ENCODE results near the gene SLC25A29. TPM values are rescaled to one million over a fixed set of nuclear protein-coding genes. Genes with fewer than 3 reads are reported as not detected.
A peak's percentile ranks its signal among the peaks of the same experiment; 100 is the strongest.
"Not testable (repeated sequence)": the region's sequence is repeated elsewhere in the genome, so short reads cannot be mapped to it uniquely, and the experiment has no call there.

SLC25A29 gene
- total RNA-seq, 1 donor from 2014 or later: 57.0 TPM

GRCh38 chr14:100283984-100284881, 22.0 kb downstream of the SLC25A29 start:
- peak overlapping the region; percentile 64 for H3K27ac Mint-ChIP-seq (ENCODE audit: unreplicated experiment)
- peaks cover 40% of the 10 kb centered on the region for H3K4me1 Mint-ChIP-seq (ENCODE audit: unreplicated experiment)

GRCh38 chr14:100283436-100283835, 22.8 kb downstream of the SLC25A29 start:
- Mint-ChIP-seq H3K27ac (ENCODE audit: unreplicated experiment) (peak overlapping the region; percentile 63), H3K4me1 (ENCODE audit: unreplicated experiment) (peaks cover 40% of the 10 kb centered on the region)
- H3K36me3 Mint-ChIP-seq (ENCODE audit: unreplicated experiment); H3K27me3 Mint-ChIP-seq (ENCODE audit: unreplicated experiment); DNase-seq (ENCODE audit: extremely low spot score, unreplicated experiment); H3K4me3 Mint-ChIP-seq (ENCODE audit: unreplicated experiment); H3K9me3 Mint-ChIP-seq (ENCODE audit: unreplicated experiment): not testable (repeated sequence)

More at GRCh38 chr14:100283984-100284881, 22.0 kb downstream of the SLC25A29 start:
- no peak for DNase-seq (ENCODE audit: extremely low spot score, unreplicated experiment)
- TF ChIP-seq, protein P1, sequence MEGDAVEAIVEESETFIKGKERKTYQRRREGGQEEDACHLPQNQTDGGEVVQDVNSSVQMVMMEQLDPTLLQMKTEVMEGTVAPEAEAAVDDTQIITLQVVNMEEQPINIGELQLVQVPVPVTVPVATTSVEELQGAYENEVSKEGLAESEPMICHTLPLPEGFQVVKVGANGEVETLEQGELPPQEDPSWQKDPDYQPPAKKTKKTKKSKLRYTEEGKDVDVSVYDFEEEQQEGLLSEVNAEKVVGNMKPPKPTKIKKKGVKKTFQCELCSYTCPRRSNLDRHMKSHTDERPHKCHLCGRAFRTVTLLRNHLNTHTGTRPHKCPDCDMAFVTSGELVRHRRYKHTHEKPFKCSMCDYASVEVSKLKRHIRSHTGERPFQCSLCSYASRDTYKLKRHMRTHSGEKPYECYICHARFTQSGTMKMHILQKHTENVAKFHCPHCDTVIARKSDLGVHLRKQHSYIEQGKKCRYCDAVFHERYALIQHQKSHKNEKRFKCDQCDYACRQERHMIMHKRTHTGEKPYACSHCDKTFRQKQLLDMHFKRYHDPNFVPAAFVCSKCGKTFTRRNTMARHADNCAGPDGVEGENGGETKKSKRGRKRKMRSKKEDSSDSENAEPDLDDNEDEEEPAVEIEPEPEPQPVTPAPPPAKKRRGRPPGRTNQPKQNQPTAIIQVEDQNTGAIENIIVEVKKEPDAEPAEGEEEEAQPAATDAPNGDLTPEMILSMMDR (IDR thresholded peaks at IDR 0.05): no peak
- no peaks in the 10 kb centered on the region for H3K27me3 Mint-ChIP-seq (ENCODE audit: unreplicated experiment)
- peaks cover 7% of the 10 kb centered on the region for H3K36me3 Mint-ChIP-seq (ENCODE audit: unreplicated experiment)
- H3K9me3 Mint-ChIP-seq (ENCODE audit: unreplicated experiment): no peaks in the 10 kb centered on the region
- H3K4me3 Mint-ChIP-seq (ENCODE audit: unreplicated experiment): peak overlapping the region; percentile 51

DNA sequence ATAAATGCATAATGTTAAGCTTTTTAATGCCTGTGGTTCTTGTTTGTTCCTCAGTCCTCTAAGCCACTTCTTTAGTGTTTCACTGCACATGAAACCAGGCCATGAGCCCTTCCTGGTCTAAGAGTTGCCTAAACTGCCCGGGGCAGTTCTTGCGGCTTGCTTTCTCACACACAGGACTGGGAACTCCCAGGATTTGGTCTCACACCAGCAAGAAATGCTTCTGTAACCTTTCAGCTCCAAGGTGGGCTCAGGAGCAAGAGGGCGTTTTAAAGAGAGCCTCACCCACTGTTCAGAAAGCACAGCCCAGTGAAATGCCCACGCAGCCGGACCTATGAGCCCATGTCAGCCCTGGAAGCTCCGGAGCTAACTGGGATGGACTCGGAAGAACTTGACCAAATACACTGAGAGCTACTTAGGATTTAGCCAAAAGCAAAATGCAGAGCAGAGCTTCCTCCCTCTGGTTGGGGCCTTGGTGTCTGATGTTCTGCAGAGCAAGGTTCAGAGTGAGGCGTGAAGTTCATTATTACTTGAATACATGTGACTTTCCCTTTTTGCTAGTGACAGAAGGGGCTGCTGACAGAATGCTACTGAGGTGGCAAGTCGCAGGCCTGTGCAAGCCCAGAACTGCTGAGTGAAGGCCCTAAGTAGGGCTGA, 23.4 kb downstream of the SLC25A29 start:
- H3K27ac Mint-ChIP-seq (ENCODE audit: unreplicated experiment): peak overlapping the region; percentile 63
- peaks cover 45% of the 10 kb centered on the region for H3K4me1 Mint-ChIP-seq (ENCODE audit: unreplicated experiment)
- H3K9me3 Mint-ChIP-seq (ENCODE audit: unreplicated experiment): no peaks in the 10 kb centered on the region
- TF ChIP-seq, protein P1 (IDR thresholded peaks at IDR 0.05): no peak
- peaks cover 5% of the 10 kb centered on the region for H3K36me3 Mint-ChIP-seq (ENCODE audit: unreplicated experiment)
- no peaks in the 10 kb centered on the region for H3K27me3 Mint-ChIP-seq (ENCODE audit: unreplicated experiment)
- no peak for DNase-seq (ENCODE audit: extremely low spot score, unreplicated experiment)
- no peak overlapping the region for H3K4me3 Mint-ChIP-seq (ENCODE audit: unreplicated experiment)

GRCh38 chr14:100282083-100282350, 24.2 kb downstream of the SLC25A29 start:
- no peak overlapping the region for H3K27ac Mint-ChIP-seq (ENCODE audit: unreplicated experiment)

DNA sequence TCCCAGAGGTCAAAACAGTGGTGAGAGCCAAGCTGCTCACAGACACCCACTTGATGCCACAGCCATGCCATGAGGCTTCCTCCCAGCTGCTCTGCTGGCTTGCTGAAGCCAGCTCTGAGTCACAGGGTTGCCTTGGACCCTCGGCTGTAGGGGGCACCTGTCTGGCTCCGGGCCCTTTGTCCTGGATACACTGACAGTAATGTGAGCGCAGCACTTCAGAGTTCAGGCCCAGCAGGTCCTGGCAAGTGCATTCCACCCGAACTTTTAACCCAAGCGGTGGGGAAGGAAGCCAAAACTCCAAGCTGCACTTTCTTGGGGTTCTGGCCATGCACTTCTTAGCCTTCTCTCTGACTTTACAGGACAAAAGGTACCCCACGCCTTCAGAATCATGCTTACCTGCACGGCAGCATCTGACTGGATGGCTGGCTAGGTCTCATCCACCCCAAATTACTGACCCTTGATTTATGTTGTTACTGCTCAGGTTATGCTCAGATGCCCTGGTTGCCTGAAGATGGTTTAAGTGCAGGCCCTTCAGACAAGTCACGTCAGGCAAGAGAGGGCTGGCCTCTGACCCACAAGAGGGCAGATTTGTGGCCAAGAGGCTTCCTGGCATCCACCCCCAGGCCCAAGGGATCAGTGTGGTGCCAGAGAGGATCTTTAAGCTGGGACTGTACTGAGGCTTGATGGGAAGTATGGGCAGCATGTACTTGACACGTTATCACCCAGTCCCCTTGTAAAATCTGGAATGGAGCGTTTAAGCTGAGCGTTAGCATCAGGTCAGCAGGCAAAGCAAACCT, 24.8 kb downstream of the SLC25A29 start:
- DNase-seq (ENCODE audit: extremely low spot score, unreplicated experiment): no peak
- Mint-ChIP-seq H3K27me3 (ENCODE audit: unreplicated experiment) (no peaks in the 10 kb centered on the region), H3K4me3 (ENCODE audit: unreplicated experiment) (no peak overlapping the region), H3K9me3 (ENCODE audit: unreplicated experiment) (no peaks in the 10 kb centered on the region), H3K4me1 (ENCODE audit: unreplicated experiment) (peaks cover 42% of the 10 kb centered on the region), H3K36me3 (ENCODE audit: unreplicated experiment) (peaks cover 5% of the 10 kb centered on the region), H3K27ac (ENCODE audit: unreplicated experiment) (no peak overlapping the region)
- TF ChIP-seq, protein P1 (IDR thresholded peaks at IDR 0.05): no peak

More at GRCh38 chr14:100282083-100282350, 24.2 kb downstream of the SLC25A29 start:
- Mint-ChIP-seq H3K27me3 (ENCODE audit: unreplicated experiment) (no peaks in the 10 kb centered on the region), H3K4me1 (ENCODE audit: unreplicated experiment) (peaks cover 42% of the 10 kb centered on the region), H3K4me3 (ENCODE audit: unreplicated experiment) (no peak overlapping the region), H3K9me3 (ENCODE audit: unreplicated experiment) (no peaks in the 10 kb centered on the region), H3K36me3 (ENCODE audit: unreplicated experiment) (peaks cover 5% of the 10 kb centered on the region)
- TF ChIP-seq, protein P1 (IDR thresholded peaks at IDR 0.05): no peak
- DNase-seq (ENCODE audit: extremely low spot score, unreplicated experiment): no peak

All from osteocyte (in vitro differentiated cells).